Measurements from ENCODE around the gene TGIF2LY. TPM values are rescaled to one million over a fixed set of nuclear protein-coding genes. Genes with fewer than 3 reads are reported as not detected.

TGIF2LY gene
- not detected in 2 replicates for total RNA-seq

GRCh38 chrY:3578767-3579166 lies at the start of gene TGIF2LY:
TGIF2LY (plus strand) TSS chrY:3579067; CDS start chrY:3579245, 178 bp downstream.

Data from airway epithelial cell (primary cell).